ENCODE results near the gene OPRL1.
"Not testable (repeated sequence)": the region's sequence is repeated elsewhere in the genome, so short reads cannot be mapped to it uniquely, and the experiment has no call there.

The OPRL1 gene

GRCh38 chr20:64105846-64106434, 26.1 kb downstream of the OPRL1 start:
- ATAC-seq = no peak

- ATAC-seq = no peak
These were observed 26.6 kb downstream of the OPRL1 start for GRCh38 chr20:64106435-64106961.

DNA sequence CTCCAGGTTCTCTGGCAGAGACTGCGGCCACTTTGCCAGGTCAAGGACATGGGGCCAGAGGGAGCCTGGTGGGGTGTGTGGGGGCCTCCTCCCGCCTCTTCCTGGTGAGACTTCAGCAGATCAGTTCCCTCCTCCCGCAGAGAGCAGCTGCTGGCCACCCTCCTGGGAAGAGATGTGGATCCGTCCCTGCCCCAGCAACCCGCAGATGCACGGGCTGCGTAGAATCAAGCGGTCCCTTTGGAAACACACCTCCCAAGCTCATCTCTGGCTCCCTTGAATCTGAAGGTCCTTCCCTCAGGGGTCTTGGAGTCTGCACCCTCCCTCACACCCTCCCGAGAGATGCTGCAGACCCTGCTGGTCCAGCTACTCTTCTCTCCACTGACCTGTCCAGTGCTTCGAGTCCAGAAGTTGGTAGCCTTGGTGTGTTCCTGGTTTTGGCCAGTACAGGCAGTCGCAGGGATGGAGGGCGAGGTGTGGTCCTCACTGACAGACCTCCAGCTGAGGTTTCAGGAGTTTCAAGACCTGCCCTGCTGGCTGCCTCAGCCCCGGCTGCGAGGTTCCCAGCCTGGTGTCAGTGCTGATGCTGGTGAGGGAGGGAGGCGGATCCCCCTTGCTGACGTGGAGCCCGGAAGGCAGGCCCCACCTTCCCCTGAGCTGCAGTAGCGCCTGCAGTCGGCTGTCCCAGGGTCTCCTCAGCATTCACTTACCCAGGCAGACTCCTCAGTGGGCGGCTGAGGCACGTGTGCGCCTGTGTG, 27.3 kb downstream of the OPRL1 start, which contains the start of gene NPBWR2:
Gene NPBWR2, minus strand, starts transcription at position 585 of the 755 bp plus-strand sequence. CDS start 734 bp downstream, outside the sequence.
- no peak for ATAC-seq

DNA sequence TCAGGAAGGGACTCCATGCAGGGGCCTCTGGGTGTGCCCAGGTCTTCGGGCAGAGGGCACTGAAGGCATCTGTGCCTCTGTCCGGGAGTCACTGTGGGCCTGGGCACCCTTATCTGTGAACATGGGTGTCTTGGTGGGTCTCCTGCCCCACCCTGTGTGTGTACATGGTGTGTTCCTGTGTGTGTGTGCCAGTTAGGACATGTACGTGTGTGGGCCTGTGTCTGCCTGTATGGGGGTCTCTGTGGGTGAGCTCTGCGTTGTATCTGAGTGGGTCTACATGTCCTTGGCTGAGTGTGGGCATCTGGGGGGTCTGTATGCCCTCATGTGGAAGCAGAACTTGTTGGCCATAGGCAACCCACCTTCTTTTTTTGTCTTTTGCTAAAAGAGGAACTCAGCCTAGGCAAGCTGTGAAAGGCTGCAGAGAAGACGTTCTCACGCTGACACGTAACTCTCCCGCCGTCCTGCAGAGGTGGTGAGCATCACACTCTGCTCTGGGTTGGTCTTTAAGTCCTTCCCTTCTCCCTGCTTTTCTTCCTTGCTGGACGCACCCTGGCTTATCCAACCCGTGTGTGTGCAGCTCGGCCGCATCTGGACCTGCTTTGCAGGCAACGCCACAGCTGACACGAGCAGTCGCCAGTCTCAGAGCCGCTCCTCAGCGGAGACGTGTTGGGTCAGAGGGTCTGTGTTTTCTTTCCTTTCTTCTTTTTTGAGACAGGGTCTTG, 28.0 kb downstream of the OPRL1 start:
- no peak for ATAC-seq

DNA sequence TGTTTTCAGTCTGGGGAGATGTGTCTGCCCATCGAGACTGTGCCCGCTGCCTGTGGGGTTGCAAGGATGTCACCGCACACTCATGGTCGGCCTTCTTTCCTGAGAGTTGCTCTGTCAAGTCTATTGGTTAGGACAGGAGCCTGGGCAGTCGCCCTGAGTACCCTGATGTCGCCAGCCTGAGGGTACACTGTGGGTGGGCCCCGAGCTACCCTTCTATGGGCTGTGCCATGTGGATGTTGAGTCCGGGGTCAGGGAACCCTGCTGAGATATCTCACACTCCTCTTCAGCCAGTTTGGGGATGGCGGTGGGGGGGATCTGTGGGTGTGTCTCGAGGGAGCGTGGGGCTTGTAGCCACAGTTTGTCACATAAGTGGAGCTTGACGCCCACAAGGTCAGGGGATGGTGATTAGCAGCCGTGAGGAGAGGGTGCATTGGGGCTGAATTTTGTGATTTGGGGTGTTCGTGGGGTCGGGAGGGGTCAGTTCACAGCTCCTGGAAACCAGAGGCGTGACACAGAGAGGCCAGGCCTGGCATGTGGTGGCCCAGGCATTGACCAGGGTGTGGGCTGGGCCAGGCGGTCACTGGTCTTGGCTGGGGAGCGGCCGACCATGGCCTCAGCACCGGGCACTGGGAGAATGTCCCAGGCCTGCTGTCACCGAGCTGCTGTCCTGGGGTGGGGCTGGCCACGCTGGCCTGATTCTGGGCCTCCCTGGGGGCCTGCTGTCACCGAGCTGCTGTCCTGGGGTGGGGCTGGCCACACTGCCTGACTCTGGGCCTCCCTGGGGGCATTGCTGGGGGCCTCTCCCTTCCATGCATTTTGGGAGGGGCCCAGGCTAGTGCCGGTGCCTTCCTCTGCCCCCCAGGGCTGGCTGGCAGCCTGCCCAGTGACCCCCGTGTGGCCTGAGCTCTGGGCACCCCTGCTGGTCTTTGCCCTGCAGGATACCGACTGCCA, 29.1 kb downstream of the OPRL1 start:
- no peak for ATAC-seq

GRCh38 chr20:64109831-64110391, 30.0 kb downstream of the OPRL1 start:
- ATAC-seq = no peak

GRCh38 chr20:64110411-64111068, 30.7 kb downstream of the OPRL1 start:
- ATAC-seq = no peak

- ATAC-seq = no peak
These were observed 32.2 kb downstream of the OPRL1 start for GRCh38 chr20:64111841-64112641.

DNA sequence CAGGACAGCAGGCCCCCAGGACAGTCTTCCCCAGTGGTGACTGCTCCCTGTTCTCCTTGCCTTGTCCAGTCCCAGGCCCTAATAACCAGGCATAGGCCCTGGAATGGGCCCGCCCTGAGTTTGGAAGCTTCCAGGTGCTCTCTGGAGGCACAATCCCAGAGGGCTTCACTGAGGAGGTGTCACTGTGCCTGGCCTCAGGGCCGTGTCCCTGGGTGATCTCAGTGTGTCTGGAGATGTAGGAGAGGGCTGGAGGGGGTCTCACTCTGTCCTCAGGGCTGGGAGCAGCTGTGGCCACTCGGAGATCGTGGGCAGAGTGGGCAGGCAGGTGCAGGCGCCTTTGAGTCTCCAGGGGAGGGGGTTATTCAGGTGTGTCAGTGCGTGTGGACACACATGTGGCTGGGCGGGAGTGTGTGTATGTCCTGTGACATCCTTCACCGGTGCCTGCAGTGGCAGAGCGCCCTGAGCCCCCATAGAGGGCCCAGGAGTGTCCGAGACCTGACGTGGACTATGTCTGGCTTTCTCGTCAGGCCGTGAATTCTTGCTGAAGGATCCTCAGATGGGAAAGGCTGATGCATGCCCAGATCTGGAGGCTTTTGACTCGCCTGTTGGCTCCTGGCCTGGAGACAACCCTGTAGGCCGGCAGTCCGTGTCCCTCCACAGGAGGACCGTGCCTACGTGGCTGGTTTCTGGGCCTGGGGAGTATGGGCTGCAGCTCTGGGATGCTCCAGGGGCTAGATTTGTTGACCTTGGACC, 33.0 kb downstream of the OPRL1 start:
- ATAC-seq = no peak

GRCh38 chr20:64113444-64113775, 33.5 kb downstream of the OPRL1 start:
- no peak for ATAC-seq

- no peak for ATAC-seq
These were observed 34.0 kb downstream of the OPRL1 start for GRCh38 chr20:64113796-64114355.

- ATAC-seq = no peak
These were observed 34.6 kb downstream of the OPRL1 start for GRCh38 chr20:64114356-64114971.

GRCh38 chr20:64115171-64115911, 35.5 kb downstream of the OPRL1 start:
- ATAC-seq = no peak

- no peak for ATAC-seq
These were observed 36.1 kb downstream of the OPRL1 start for GRCh38 chr20:64116016-64116415.

GRCh38 chr20:64116541-64117431, 36.9 kb downstream of the OPRL1 start:
- ATAC-seq = no peak

DNA sequence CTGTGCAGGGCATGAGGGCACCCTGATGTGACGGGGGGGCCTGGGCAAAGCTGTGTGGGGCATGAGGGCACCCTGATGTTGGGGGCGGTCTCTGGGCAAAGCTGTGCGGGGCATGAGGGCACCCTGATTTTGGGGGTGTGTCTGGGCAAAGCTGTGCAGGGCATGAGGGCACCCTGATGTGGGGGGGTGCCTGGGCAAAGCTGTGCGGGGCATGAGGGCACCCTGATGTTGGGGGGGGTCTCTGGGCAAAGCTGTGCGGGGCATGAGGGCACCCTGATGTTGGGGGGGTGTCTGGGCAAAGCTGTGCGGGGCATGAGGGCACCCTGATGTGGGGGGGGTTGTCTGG, 37.5 kb downstream of the OPRL1 start:
- not testable (repeated sequence) for ATAC-seq

DNA sequence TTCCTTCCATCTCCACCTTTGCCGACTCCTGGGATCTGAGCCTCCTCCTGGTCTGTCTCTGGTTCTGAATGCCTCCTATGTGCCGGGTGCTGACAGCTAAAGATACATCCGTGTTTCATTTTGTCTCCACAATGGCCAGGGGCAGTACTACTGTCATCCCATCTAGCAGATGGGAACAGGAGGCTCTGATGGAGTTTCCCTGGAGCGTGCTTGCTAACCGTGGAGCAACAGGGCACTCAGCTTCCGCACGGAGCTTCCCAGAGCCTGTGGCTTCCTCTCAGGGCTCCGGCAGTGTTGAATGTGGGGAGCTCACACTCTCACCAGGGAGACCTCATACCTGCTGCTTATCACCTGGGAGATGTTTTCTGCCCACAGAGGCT, 39.4 kb downstream of the OPRL1 start:
- ATAC-seq = no peak
